Posterior vena cava (tissue), 2 donors: ENCODE measurements around the gene DLGAP3. TPM values are rescaled to one million over a fixed set of nuclear protein-coding genes. Genes with fewer than 3 reads are reported as not detected.

Experiments
- DNase-seq: peaks from one replicate; pipeline ENCODE4 v3.0.0-alpha.2; 2020; ENCODE audit warnings: low spot score
- intact Hi-C, 2 donors: fragments of 100-400 bp; cut with DNase I; formaldehyde crosslinking; loops; one replicate each; pipeline versions ENCODE4 v1.14.1 to v1.14.2; 2022 to 2023
- total RNA-seq, 2 donors: library from RNA; stranded (reverse); fragmentation: NEBNext Ultra II Directional; extraction: Animal tissue kit (Norgen Biotek cat#: 25700); gene quantifications; one replicate each; pipeline ENCODE4 v1.2.1, GENCODE V29; 2021
- donor health status: DM: yes; HTN: yes; CAD: no.
- donor health status: DM: yes; HTN: yes; CAD: no.

Gene DLGAP3
- total RNA-seq, 2 donors from 2014 or later: 0.37 to 0.57 TPM

GRCh38 chr1:34876406-34876805, 53.0 kb downstream of the DLGAP3 start:
- intact Hi-C loops: no loop called here
- no peak for DNase-seq

GRCh38 chr1:34874296-34874952, 55.0 kb downstream of the DLGAP3 start:
- intact Hi-C loops: no loop called here
- no peak for DNase-seq

GRCh38 chr1:34872133-34872503, 57.3 kb downstream of the DLGAP3 start:
- intact Hi-C loops: no loop called here
- no peak for DNase-seq

- no peak for DNase-seq
- intact Hi-C loops: loop anchor here in 1 of 2 donors (1.0 kb wide), 1 partner anchor 49 kb away; no protein-coding TSS in a partner anchor
Observed at GRCh38 chr1:34871443-34872132, 57.9 kb downstream of the DLGAP3 start.

DNA sequence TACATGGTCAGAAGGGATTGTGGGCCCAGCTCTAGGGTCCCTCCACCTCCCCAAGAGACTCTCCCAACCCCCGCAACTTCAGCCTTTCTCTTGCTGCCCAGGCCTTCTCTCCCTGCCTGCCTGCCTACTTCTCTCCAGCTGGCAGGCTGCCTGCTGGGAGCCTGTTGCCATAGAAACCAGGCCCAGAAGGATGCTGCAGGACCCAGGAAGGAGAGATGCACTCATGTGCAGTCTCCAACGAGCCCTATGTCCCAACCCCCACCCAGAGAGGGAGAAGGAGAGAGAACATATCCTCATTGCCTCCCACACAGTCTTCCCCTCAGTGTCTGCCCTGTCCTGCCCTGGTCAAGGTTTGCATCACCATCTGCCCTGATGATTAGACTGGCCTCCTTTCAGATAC, 59.1 kb downstream of the DLGAP3 start:
- intact Hi-C loops: no loop called here
- no peak for DNase-seq

- intact Hi-C loops: loop anchor here in 1 of 2 donors (5.0 kb wide), 1 partner anchor 82 kb away; no protein-coding TSS in a partner anchor
- no peak for DNase-seq
Observed at GRCh38 chr1:34869760-34870159, 59.7 kb downstream of the DLGAP3 start.

- no peak for DNase-seq
- intact Hi-C loops: loop anchor here in 1 of 2 donors (5.0 kb wide), 1 partner anchor 81 kb away; no protein-coding TSS in a partner anchor
Observed at GRCh38 chr1:34868230-34869049, 61.0 kb downstream of the DLGAP3 start.

DNA sequence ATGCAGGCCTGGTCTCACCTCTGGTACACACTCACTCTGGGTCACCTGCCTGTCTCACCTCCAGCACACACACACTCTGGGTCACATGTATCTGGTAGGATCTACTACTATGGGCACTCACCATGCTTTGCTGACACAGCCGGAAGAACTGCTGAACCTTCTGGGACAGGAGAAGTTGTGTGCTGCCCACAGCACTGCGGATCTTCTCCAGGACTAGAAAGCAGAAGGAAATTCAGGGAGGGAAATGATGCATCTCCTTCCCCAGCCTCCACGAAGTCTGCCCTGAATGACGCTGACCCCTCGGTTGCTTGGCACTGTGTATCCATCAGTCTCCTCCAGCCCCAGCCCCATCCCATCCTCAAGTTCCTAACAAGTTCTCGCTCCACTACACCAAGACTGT, 62.0 kb downstream of the DLGAP3 start:
- no peak for DNase-seq
- intact Hi-C loops: loop anchor here in 1 of 2 donors (5.0 kb wide), 1 partner anchor 80 kb away; no protein-coding TSS in a partner anchor

- intact Hi-C loops: loop anchor here in 1 of 2 donors (5.0 kb wide), 1 partner anchor 79 kb away; no protein-coding TSS in a partner anchor
- no peak for DNase-seq
Observed at GRCh38 chr1:34866762-34867109, 62.7 kb downstream of the DLGAP3 start.

GRCh38 chr1:34865981-34866761, 63.3 kb downstream of the DLGAP3 start:
- DNase-seq: peak; percentile 97
- intact Hi-C loops: loop anchor here in 1 of 2 donors (5.0 kb wide), 1 partner anchor 79 kb away; no protein-coding TSS in a partner anchor

GRCh38 chr1:34865573-34865972, 63.9 kb downstream of the DLGAP3 start:
- intact Hi-C loops: loop anchor here in 1 of 2 donors (5.0 kb wide), 1 partner anchor 78 kb away; no protein-coding TSS in a partner anchor
- DNase-seq: no peak

DNA sequence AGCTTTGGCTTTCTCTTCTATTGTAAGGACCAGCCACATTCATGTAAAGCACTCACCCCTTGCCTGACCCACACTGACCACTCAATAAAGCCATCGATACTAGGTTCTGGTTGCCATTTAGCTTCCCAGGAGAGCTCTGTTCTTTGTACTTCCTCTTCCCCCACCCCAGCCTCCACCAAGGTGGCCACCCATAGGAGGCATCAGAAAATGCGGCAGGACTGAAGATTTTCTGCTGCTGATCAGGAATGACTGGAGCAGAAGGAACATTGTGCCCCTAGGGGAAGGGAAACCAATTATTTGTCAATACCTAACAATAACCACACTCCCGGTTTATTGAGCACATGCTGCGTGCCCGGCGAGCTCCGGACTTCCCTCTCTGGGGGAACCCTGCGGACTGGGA, 64.7 kb downstream of the DLGAP3 start:
- intact Hi-C loops: loop anchor here in 1 of 2 donors (5.0 kb wide), 1 partner anchor 77 kb away; no protein-coding TSS in a partner anchor
- no peak for DNase-seq

- intact Hi-C loops: no loop called here
- DNase-seq: no peak
Observed at GRCh38 chr1:34863501-34863900, 65.9 kb downstream of the DLGAP3 start.

GRCh38 chr1:34859446-34860200, 69.8 kb downstream of the DLGAP3 start, which contains the start of gene SMIM12:
Gene SMIM12 (minus strand): TSS chr1:34859749. CDS start chr1:34855977, 3,772 bp downstream.
- intact Hi-C loops: loop anchor here in 1 of 2 donors (10.0 kb wide), 1 partner anchor 115 kb away; no protein-coding TSS in a partner anchor
- DNase-seq: peak; percentile 98

GRCh38 chr1:34858901-34859445, 70.5 kb downstream of the DLGAP3 start:
- peak; percentile 89 for DNase-seq
- intact Hi-C loops: loop anchor here in 1 of 2 donors (10.0 kb wide), 1 partner anchor 116 kb away; no protein-coding TSS in a partner anchor

DNA sequence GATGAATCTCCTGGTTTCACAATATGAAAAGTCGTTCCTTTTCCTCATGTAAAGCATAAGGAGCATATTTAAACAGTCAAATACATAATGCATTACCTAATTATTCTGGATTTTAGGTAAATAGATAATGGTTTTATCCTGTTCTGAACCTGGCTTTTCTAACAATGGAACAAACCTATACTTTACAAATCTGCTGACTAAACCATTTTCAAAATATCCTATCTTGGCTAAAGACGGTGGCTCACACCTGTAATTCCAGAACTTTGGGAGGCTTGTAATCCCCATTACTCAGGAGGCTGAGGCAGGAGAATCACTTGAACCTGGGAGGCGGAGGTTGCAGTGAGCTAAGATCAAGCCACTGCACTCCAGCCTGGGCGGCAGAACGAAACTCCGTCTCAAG, 72.8 kb downstream of the DLGAP3 start:
- DNase-seq: no peak
- intact Hi-C loops: loop anchor here in 1 of 2 donors (10.0 kb wide), 1 partner anchor 118 kb away; no protein-coding TSS in a partner anchor

GRCh38 chr1:34852677-34853217, 76.7 kb downstream of the DLGAP3 start:
- intact Hi-C loops: loop anchor here (5.0 to 10.0 kb wide), 2 partner anchors 65 to 122 kb away; no protein-coding TSS in a partner anchor
- peak; percentile 97 for DNase-seq
